DND-41 (cell line): Measurements from ENCODE around the gene HERC4.

Source experiments
- ATAC-seq: fragments of 200-7000 bp; cut with Tn5 transposase; 3 replicates; pipeline ENCODE4 v1.9.1; 2021; ENCODE audit warnings: low read depth; ENCODE audit not compliant: insufficient read depth
- DNase-seq: peaks from one replicate; pipeline ENCODE4 v3.0.0-alpha.2; 2020
- H2AFZ ChIP-seq: 2 replicates; pipeline ENCODE4 v1.6.0; 2012; ENCODE audit warnings: low read depth, low read length
- H3K27ac ChIP-seq: 2 replicates; pipeline ENCODE4 v1.5.1; 2012; ENCODE audit warnings: low read length, inconsistent platforms
- H3K27me3 ChIP-seq: fragments of 200-600 bp; sonication (generic); 2 replicates; pipeline ENCODE4 v1.6.0; 2012; ENCODE audit warnings: low read length, mild to moderate bottlenecking, inconsistent platforms; ENCODE audit not compliant: insufficient read depth, poor library complexity
- H3K36me3 ChIP-seq: 2 replicates; pipeline ENCODE4 v1.5.1; 2012; ENCODE audit warnings: low read length, inconsistent platforms; ENCODE audit not compliant: insufficient read depth
- H3K4me1 ChIP-seq: 2 replicates; pipeline ENCODE4 v1.5.1; 2012; ENCODE audit warnings: mild to moderate bottlenecking, low read length; ENCODE audit not compliant: insufficient read depth
- H3K4me2 ChIP-seq: 2 replicates; pipeline ENCODE4 v1.6.0; 2012; ENCODE audit warnings: mild to moderate bottlenecking, moderate library complexity, low read length, inconsistent platforms; ENCODE audit not compliant: insufficient read depth
- H3K4me3 ChIP-seq, 2 experiments: fragments of 200-600 bp in 1 of 2; shearing (Covaris generic) in 1 of 2; 2 replicates each; pipeline ENCODE4 v1.5.1; 2012 to 2016; ENCODE audit warnings: inconsistent platforms in 2 of 2, low read length in 2 of 2, mild to moderate bottlenecking in 2 of 2, low read depth in 1 of 2, moderate library complexity in 1 of 2
- H3K79me2 ChIP-seq: 2 replicates; pipeline ENCODE4 v1.6.0; 2012; ENCODE audit warnings: low read length, inconsistent platforms; ENCODE audit not compliant: insufficient read depth
- H3K9ac ChIP-seq: 2 replicates; pipeline ENCODE4 v1.6.0; 2012; ENCODE audit warnings: low read depth, mild to moderate bottlenecking, inconsistent platforms, low read length, moderate library complexity
- H3K9me3 ChIP-seq: 2 replicates; pipeline ENCODE4 v1.5.1; 2012; ENCODE audit warnings: low read length, moderate library complexity, mild to moderate bottlenecking, inconsistent platforms; ENCODE audit not compliant: insufficient read depth, severe bottlenecking
- H4K20me1 ChIP-seq: 2 replicates; pipeline ENCODE4 v1.6.0; 2012; ENCODE audit warnings: low read length; ENCODE audit not compliant: insufficient read depth
- CTCF ChIP-seq: IDR thresholded peaks from 2 replicates; pipeline ENCODE4 v1.5.1; 2012; ENCODE audit warnings: borderline replicate concordance, low read length, moderate library complexity, mild to moderate bottlenecking; ENCODE audit not compliant: poor library complexity, severe bottlenecking; ENCODE audit errors: extremely low read depth
- EZH2 ChIP-seq: IDR thresholded peaks from 3 replicates; pipeline ENCODE4 v1.6.1; 2012; ENCODE audit warnings: borderline replicate concordance, low read depth, mild to moderate bottlenecking, moderate library complexity, low read length, inconsistent platforms; ENCODE audit not compliant: severe bottlenecking

The HERC4 gene

GRCh38 chr10:67924136-67924535 is 150.9 kb downstream of the HERC4 start:
- no peaks in the 10 kb centered on the region for H3K9me3 ChIP-seq
- H3K9ac ChIP-seq = no peak overlapping the region
- DNase-seq = no peak
- no peaks in the 10 kb centered on the region for H3K27me3 ChIP-seq
- no peak overlapping the region for H3K27ac ChIP-seq
- no peak overlapping the region for H2AFZ ChIP-seq
- H3K79me2 ChIP-seq = no peaks in the 10 kb centered on the region
- H3K4me2 ChIP-seq = no peak overlapping the region
- no peak for TF ChIP-seq EZH2
- TF ChIP-seq CTCF = no peak
- H3K36me3 ChIP-seq = peaks cover 12% of the 10 kb centered on the region; the same call in 1 of the 2 replicates
- H3K4me3 ChIP-seq = no peak overlapping the region
- H4K20me1 ChIP-seq = no peaks in the 10 kb centered on the region
- no peaks in the 10 kb centered on the region for H3K4me1 ChIP-seq
- ATAC-seq = no peak

GRCh38 chr10:67923551-67923950 is 151.5 kb downstream of the HERC4 start:
- H3K9me3 ChIP-seq = no peaks in the 10 kb centered on the region
- no peak overlapping the region for H3K27ac ChIP-seq
- H3K79me2 ChIP-seq = no peaks in the 10 kb centered on the region
- H3K36me3 ChIP-seq = peaks cover 14% of the 10 kb centered on the region; the same call in 1 of the 2 replicates
- DNase-seq (no peak), ATAC-seq (no peak)
- H3K4me1 ChIP-seq = no peaks in the 10 kb centered on the region
- H3K4me2 ChIP-seq = no peak overlapping the region
- no peak overlapping the region for H3K4me3 ChIP-seq
- no peak overlapping the region for H2AFZ ChIP-seq
- no peaks in the 10 kb centered on the region for H3K27me3 ChIP-seq
- no peak overlapping the region for H3K9ac ChIP-seq
- H4K20me1 ChIP-seq = no peaks in the 10 kb centered on the region
- TF ChIP-seq EZH2 = no peak
- no peak for TF ChIP-seq CTCF

GRCh38 chr10:67921065-67921464 is 154.0 kb downstream of the HERC4 start:
- H3K4me3 ChIP-seq = no peak overlapping the region
- H3K9ac ChIP-seq = no peak overlapping the region
- no peak overlapping the region for H3K27ac ChIP-seq
- H3K27me3 ChIP-seq = no peaks in the 10 kb centered on the region
- TF ChIP-seq CTCF = no peak
- TF ChIP-seq EZH2 = no peak
- DNase-seq = no peak
- H3K36me3 ChIP-seq = peaks cover 25% of the 10 kb centered on the region; the same call in 1 of the 2 replicates
- H3K4me2 ChIP-seq = no peak overlapping the region
- no peaks in the 10 kb centered on the region for H3K79me2 ChIP-seq
- no peaks in the 10 kb centered on the region for H4K20me1 ChIP-seq
- H3K4me1 ChIP-seq = no peaks in the 10 kb centered on the region
- ATAC-seq = no peak
- H2AFZ ChIP-seq = no peak overlapping the region
- no peaks in the 10 kb centered on the region for H3K9me3 ChIP-seq

GRCh38 chr10:67917679-67918078 is 157.4 kb downstream of the HERC4 start:
- H3K4me2 ChIP-seq = no peak overlapping the region
- no peak overlapping the region for H3K9ac ChIP-seq
- H4K20me1 ChIP-seq = no peaks in the 10 kb centered on the region
- no peak for TF ChIP-seq CTCF
- TF ChIP-seq EZH2 = no peak
- no peak for ATAC-seq
- H3K4me3 ChIP-seq = no peak overlapping the region
- no peaks in the 10 kb centered on the region for H3K27me3 ChIP-seq
- no peak for DNase-seq
- no peaks in the 10 kb centered on the region for H3K9me3 ChIP-seq
- no peak overlapping the region for H3K27ac ChIP-seq
- H2AFZ ChIP-seq = no peak overlapping the region
- no peaks in the 10 kb centered on the region for H3K79me2 ChIP-seq
- H3K36me3 ChIP-seq = peaks cover 59% of the 10 kb centered on the region
- H3K4me1 ChIP-seq = no peaks in the 10 kb centered on the region
